ENCODE results near the gene C12orf50. TPM values are rescaled to one million over a fixed set of nuclear protein-coding genes. Genes with fewer than 3 reads are reported as not detected.

Gene C12orf50
- total and polyA plus RNA-seq, 2 of the 8 experiments (the other 6 are each of a cell fraction or from before 2014, with no cell fraction given) = not detected

DNA sequence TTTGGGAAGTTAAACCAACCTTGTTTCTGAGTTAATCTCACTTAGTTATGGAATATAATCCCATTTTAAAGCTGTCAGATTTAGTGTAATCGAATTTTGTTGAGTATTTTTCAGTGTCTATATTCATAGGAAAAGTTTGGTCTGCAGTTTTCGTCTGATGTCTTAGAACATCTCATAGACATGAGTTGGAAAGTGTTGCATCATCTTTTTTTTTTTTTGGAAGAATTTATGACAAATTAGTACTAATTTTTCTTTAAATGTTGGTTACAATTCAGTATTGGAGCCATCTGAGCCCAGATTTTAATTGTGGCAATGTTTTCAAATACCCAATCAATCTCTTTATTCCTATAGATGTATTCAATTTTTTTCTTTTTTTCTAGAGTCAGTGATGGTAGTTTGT, 27.9 kb downstream of the C12orf50 start:
- no peak overlapping the region for H3K4me2 ChIP-seq (ENCODE audit: insufficient read depth in 1 of 2, low read depth in 2 of 2, low read length in 2 of 2)
- FAIRE-seq = no peak
- TF ChIP-seq, protein P1, sequence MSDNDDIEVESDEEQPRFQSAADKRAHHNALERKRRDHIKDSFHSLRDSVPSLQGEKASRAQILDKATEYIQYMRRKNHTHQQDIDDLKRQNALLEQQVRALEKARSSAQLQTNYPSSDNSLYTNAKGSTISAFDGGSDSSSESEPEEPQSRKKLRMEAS (IDR thresholded peaks at IDR 0.05) = no peak
- TF ChIP-seq PHF8 (conservative IDR thresholded peaks at IDR 0.05; ENCODE audit: low read depth, low read length) (no peak), POLR2A (IDR thresholded peaks at IDR 0.05; ENCODE audit: control extremely low read depth in 1 of 2, low read depth in 2 of 2, low read length in 2 of 2) (no peak), BCL11A (IDR thresholded peaks at IDR 0.05; ENCODE audit: low read depth in 2 of 2, low read length in 2 of 2) (no peak), NANOG (IDR thresholded peaks at IDR 0.05; ENCODE audit: insufficient read depth, low read depth, low read length, poor library complexity, severe bottlenecking) (no peak), BRCA1 (IDR thresholded peaks at IDR 0.05; ENCODE audit: low read depth, low read length) (no peak), TBP (IDR thresholded peaks at IDR 0.05; ENCODE audit: low read depth, low read length) (no peak), HDAC2 (IDR thresholded peaks at IDR 0.05; ENCODE audit: borderline replicate concordance in 1 of 2, low read depth in 2 of 2, low read length in 2 of 2) (no peak), RFX5 (IDR thresholded peaks at IDR 0.05; ENCODE audit: borderline replicate concordance, low read depth, low read length) (no peak), CHD1 (IDR thresholded peaks at IDR 0.05; ENCODE audit: low read depth, low read length) (no peak), TAF7 (optimal IDR thresholded peaks at IDR 0.05; ENCODE audit: borderline replicate concordance, low read depth, low read length) (no peak), GABPA (IDR thresholded peaks at IDR 0.05; ENCODE audit: borderline replicate concordance, insufficient read depth, low read length) (no peak)
- TF ChIP-seq, protein P2, sequence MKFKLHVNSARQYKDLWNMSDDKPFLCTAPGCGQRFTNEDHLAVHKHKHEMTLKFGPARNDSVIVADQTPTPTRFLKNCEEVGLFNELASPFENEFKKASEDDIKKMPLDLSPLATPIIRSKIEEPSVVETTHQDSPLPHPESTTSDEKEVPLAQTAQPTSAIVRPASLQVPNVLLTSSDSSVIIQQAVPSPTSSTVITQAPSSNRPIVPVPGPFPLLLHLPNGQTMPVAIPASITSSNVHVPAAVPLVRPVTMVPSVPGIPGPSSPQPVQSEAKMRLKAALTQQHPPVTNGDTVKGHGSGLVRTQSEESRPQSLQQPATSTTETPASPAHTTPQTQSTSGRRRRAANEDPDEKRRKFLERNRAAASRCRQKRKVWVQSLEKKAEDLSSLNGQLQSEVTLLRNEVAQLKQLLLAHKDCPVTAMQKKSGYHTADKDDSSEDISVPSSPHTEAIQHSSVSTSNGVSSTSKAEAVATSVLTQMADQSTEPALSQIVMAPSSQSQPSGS (IDR thresholded peaks at IDR 0.05; ENCODE audit: low read length) = no peak

More for the DNA sequence above, 27.9 kb downstream of the C12orf50 start:
- H3K23ac ChIP-seq (ENCODE audit: insufficient read length) = no peak overlapping the region
- no peak overlapping the region for H2BK12ac ChIP-seq (ENCODE audit: low read depth, low read length)
- no peaks in the 10 kb centered on the region for H4K20me1 ChIP-seq (replicated peaks in 1 of 2; ENCODE audit: control insufficient read depth in 1 of 2, insufficient read depth in 2 of 2, low read length in 2 of 2)
- H3K27me3 ChIP-seq (replicated peaks in 1 of 4; ENCODE audit: control insufficient read depth in 3 of 4, extremely low read depth in 1 of 4, insufficient read depth in 3 of 4, low read length in 3 of 4) = no peaks in the 10 kb centered on the region
- H3K23me2 ChIP-seq (ENCODE audit: low read depth, low read length) = no peaks in the 10 kb centered on the region
- H3K79me1 ChIP-seq (ENCODE audit: low read depth, low read length) = no peaks in the 10 kb centered on the region
- no peak overlapping the region for H3K27ac ChIP-seq (ENCODE audit: low read depth, low read length)
- H3K4me3 ChIP-seq (ENCODE audit: extremely low read depth in 1 of 4, insufficient read depth in 2 of 4, low read depth in 3 of 4, low read length in 4 of 4) = no peak overlapping the region
- H3K36me3 ChIP-seq (ENCODE audit: control insufficient read depth in 2 of 4, insufficient read depth in 4 of 4, low read length in 3 of 4) = no peaks in the 10 kb centered on the region
- no peak overlapping the region for H4K5ac ChIP-seq (ENCODE audit: insufficient read length, low read depth, low read length)
- H2BK5ac ChIP-seq (ENCODE audit: low read depth, low read length) = no peak overlapping the region
- H4K91ac ChIP-seq (replicated peaks; ENCODE audit: insufficient read length, low read length) = no peak overlapping the region
- H3K79me2 ChIP-seq (ENCODE audit: control insufficient read depth in 1 of 2, insufficient read depth in 2 of 2, low read length in 2 of 2) = no peaks in the 10 kb centered on the region
- POLR2A ChIA-PET (ENCODE audit: partially characterized antibody) = no interaction called here
- no peak for DNase-seq (ENCODE audit: low read depth in 1 of 2, low spot score in 2 of 2)
- no peak overlapping the region for H3K18ac ChIP-seq (ENCODE audit: extremely low read depth, low read length)
- H3K9me3 ChIP-seq (ENCODE audit: insufficient read depth in 2 of 2, low read depth in 1 of 2, low read length in 1 of 2) = no peaks in the 10 kb centered on the region; a peak in 1 of 4 replicates
- no peaks in the 10 kb centered on the region for H3K4me1 ChIP-seq (replicated peaks in 1 of 4; ENCODE audit: control insufficient read depth in 3 of 4, insufficient read depth in 4 of 4, low read length in 3 of 4)
- H2AFZ ChIP-seq (ENCODE audit: low read length) = no peak overlapping the region
- H2BK20ac ChIP-seq (ENCODE audit: low read length) = no peak overlapping the region
- 89% methylated on average over 2 of the region's 2 CpGs; no CpG with 5 or more reads in 1 of the 2 experiments for WGBS, 2 experiments (ENCODE audit: extremely low coverage in 1 of 2, insufficient coverage in 1 of 2, insufficient read length in 1 of 2, insufficient replicate concordance in 2 of 2, low coverage in 1 of 2, low lambda C conversion rate in 2 of 2, missing lambda C conversion rate in 1 of 2)
- no peak overlapping the region for H2BK15ac ChIP-seq (ENCODE audit: low read length)
- no peak overlapping the region for H3K56ac ChIP-seq (replicated peaks; ENCODE audit: insufficient read length, low read depth, low read length)
- no peak overlapping the region for H2AK5ac ChIP-seq (ENCODE audit: low read depth, low read length)
- H4K8ac ChIP-seq (ENCODE audit: extremely low read depth, insufficient read depth, low read length) = no peak overlapping the region
- H3K14ac ChIP-seq (ENCODE audit: insufficient read length) = no peak overlapping the region
- no peak overlapping the region for H2BK120ac ChIP-seq (replicated peaks; ENCODE audit: low read depth, low read length)
- no peak overlapping the region for H3K4ac ChIP-seq (replicated peaks; ENCODE audit: insufficient read length, low read depth, low read length)
- no peak overlapping the region for H3K9ac ChIP-seq (replicated peaks in 1 of 4; ENCODE audit: extremely low read depth in 1 of 4, low read depth in 3 of 4, low read length in 3 of 4)
- CTCF ChIA-PET (ENCODE audit: partially characterized antibody) = no interaction called here

Measured in H1 (cell line).